Fibroblast of lung (primary cell): ENCODE results near the gene FSHB. TPM values are rescaled to one million over a fixed set of nuclear protein-coding genes. Genes with fewer than 3 reads are reported as not detected.

ENCODE experiments used
- DNase-seq, 2 donors: peaks; one replicate each; pipeline versions ENCODE4 v3.0.0 to v3.0.0-alpha.2; 2010; ENCODE audit warnings: low read depth in 2 of 2
- H2AFZ ChIP-seq: 2 replicates; pipeline ENCODE4 v1.5.1; 2012; ENCODE audit warnings: low read length, control low read depth, inconsistent platforms
- H3K27ac ChIP-seq: 2 replicates; pipeline ENCODE4 v1.5.1; 2011; ENCODE audit warnings: low read length, control low read depth; ENCODE audit not compliant: insufficient read depth
- H3K27me3 ChIP-seq: 2 replicates; pipeline ENCODE4 v1.5.1; 2011; ENCODE audit warnings: mild to moderate bottlenecking, low read length; ENCODE audit not compliant: control insufficient read depth, insufficient read depth
- H3K36me3 ChIP-seq: 2 replicates; pipeline ENCODE4 v1.5.1; 2011; ENCODE audit warnings: low read length; ENCODE audit not compliant: control insufficient read depth, insufficient read depth
- H3K4me1 ChIP-seq: 2 replicates; pipeline ENCODE4 v1.5.1; 2011; ENCODE audit warnings: low read length; ENCODE audit not compliant: control insufficient read depth, insufficient read depth; ENCODE audit errors: extremely low read depth
- H3K4me2 ChIP-seq: 2 replicates; pipeline ENCODE4 v1.5.1; 2011; ENCODE audit warnings: low read length, control low read depth; ENCODE audit not compliant: insufficient read depth; ENCODE audit errors: extremely low read depth
- H3K4me3 ChIP-seq, 4 experiments: fragments of 200-600 bp in 1 of 4; sonication (generic) in 1 of 4; replicated peaks in 1 of 4; 2 replicates each; pipeline ENCODE4 v1.5.1; 2011 to 2016; ENCODE audit warnings: low read length in 4 of 4, low read depth in 3 of 4, mild to moderate bottlenecking in 3 of 4, control low read depth in 2 of 4, inconsistent platforms in 1 of 4, mixed read lengths in 1 of 4; ENCODE audit not compliant: insufficient read depth in 1 of 4; ENCODE audit errors: control extremely low read depth in 1 of 4
- H3K79me2 ChIP-seq: 2 replicates; pipeline ENCODE4 v1.5.1; 2012; ENCODE audit warnings: mild to moderate bottlenecking, low read length, inconsistent platforms; ENCODE audit not compliant: control insufficient read depth, insufficient read depth
- H3K9ac ChIP-seq: 2 replicates; pipeline ENCODE4 v1.5.1; 2011; ENCODE audit warnings: mild to moderate bottlenecking, low read length, control low read depth; ENCODE audit not compliant: insufficient read depth
- H3K9me3 ChIP-seq: 2 replicates; pipeline ENCODE4 v1.5.1; 2012; ENCODE audit warnings: low read depth, low read length; ENCODE audit not compliant: control insufficient read depth, insufficient read depth
- H4K20me1 ChIP-seq: 2 replicates; pipeline ENCODE4 v1.5.1; 2011; ENCODE audit warnings: low read length; ENCODE audit not compliant: control insufficient read depth, insufficient read depth; ENCODE audit errors: extremely low read depth
- CTCF ChIP-seq, 2 donors: IDR thresholded peaks in 1 of 2; conservative IDR thresholded peaks in 1 of 2; 1 replicate in 1 of 2; 2 replicates in 1 of 2; pipeline ENCODE4 v1.5.1; 2011 to 2012; ENCODE audit warnings: low read length in 2 of 2, control low read depth in 1 of 2, inconsistent platforms in 1 of 2, low read depth in 1 of 2, mild to moderate bottlenecking in 1 of 2
- EZH2 ChIP-seq: IDR thresholded peaks from 2 replicates; pipeline ENCODE4 v1.5.1; 2012; ENCODE audit warnings: low read length, control low read depth, mild to moderate bottlenecking; ENCODE audit errors: missing control alignments
- polyA plus RNA-seq, 2 donors: library from polyadenylated mRNA; depleted of rRNA in 1 of 2; stranded (reverse) in 1 of 2; unstranded in 1 of 2; fragments of >200 nt; gene quantifications; 2 replicates each; pipeline ENCODE4 v1.2.1, GENCODE V29; 2011 to 2012; ENCODE audit warnings: missing spikeins in 1 of 2
- total RNA-seq: library from RNA; depleted of rRNA; stranded (reverse); fragments of >200 nt; gene quantifications from 2 replicates; pipeline ENCODE4 v1.2.1, GENCODE V29; 2014

FSHB gene
- total and polyA plus RNA-seq, 2 donors (not counting 1 experiment from before 2014, with no cell fraction given), result not detected

- no peaks in the 10 kb centered on the region for H3K9me3 ChIP-seq
- H3K27me3 ChIP-seq, result no peaks in the 10 kb centered on the region
- H3K79me2 ChIP-seq, result no peaks in the 10 kb centered on the region
- no peak overlapping the region for H3K9ac ChIP-seq
- no peak for TF ChIP-seq EZH2
- TF ChIP-seq CTCF (conservative IDR thresholded peaks at IDR 0.05 in 1 of 2, IDR thresholded peaks at IDR 0.05 in 1 of 2; ENCODE audit: low read depth in 1 of 2, low read length in 2 of 2), result no peak
- H3K36me3 ChIP-seq, result no peaks in the 10 kb centered on the region
- no peaks in the 10 kb centered on the region for H3K4me1 ChIP-seq
- no peak for DNase-seq
- no peak overlapping the region for H3K4me3 ChIP-seq
- H2AFZ ChIP-seq, result no peak overlapping the region
- no peaks in the 10 kb centered on the region for H4K20me1 ChIP-seq
- H3K4me2 ChIP-seq, result no peak overlapping the region
- H3K27ac ChIP-seq, result no peak overlapping the region
These were observed 51.4 kb downstream of the FSHB start for GRCh38 chr11:30282289-30282631.

Other genes with a start within 250 kb of the FSHB start
- gene KCNA4, start 214.0 kb upstream of the FSHB start, total RNA-seq, result 0.17 and 0.26 TPM in 2 replicates
- not detected in 2 replicates for gene KCNA4, start 214.0 kb upstream of the FSHB start, polyA plus RNA-seq
- gene ARL14EP, start 92.1 kb downstream of the FSHB start, total RNA-seq, result 32.2 and 33.9 TPM in 2 replicates
- gene ARL14EP, start 92.1 kb downstream of the FSHB start, polyA plus RNA-seq, result 35.5 and 37.6 TPM in 2 replicates